ENCODE measurements around the gene RFTN2.
"Not testable (repeated sequence)": the region's sequence is repeated elsewhere in the genome, so short reads cannot be mapped to it uniquely, and the experiment has no call there.

RFTN2 gene

GRCh38 chr2:197601726-197602125, 73.7 kb downstream of the RFTN2 start:
- no peak for DNase-seq

GRCh38 chr2:197600306-197600705, 75.1 kb downstream of the RFTN2 start:
- no peak for DNase-seq

GRCh38 chr2:197599285-197599965, 76.0 kb downstream of the RFTN2 start:
- no peak for DNase-seq

- DNase-seq: no peak
These were observed 76.9 kb downstream of the RFTN2 start for GRCh38 chr2:197598450-197598849.

- DNase-seq: no peak
These were observed 78.2 kb downstream of the RFTN2 start for GRCh38 chr2:197597166-197597565.

- no peak for DNase-seq
These were observed 78.6 kb downstream of the RFTN2 start for GRCh38 chr2:197596766-197597165.

- DNase-seq: no peak
These were observed 83.9 kb downstream of the RFTN2 start for GRCh38 chr2:197591339-197592072.

GRCh38 chr2:197587255-197587654, 88.1 kb downstream of the RFTN2 start:
- DNase-seq: not testable (repeated sequence)

- not testable (repeated sequence) for DNase-seq
These were observed 95.2 kb downstream of the RFTN2 start for GRCh38 chr2:197580166-197580565.

- not testable (repeated sequence) for DNase-seq
These were observed 97.1 kb downstream of the RFTN2 start for GRCh38 chr2:197578294-197578693.

- DNase-seq: no peak
These were observed 97.9 kb downstream of the RFTN2 start for GRCh38 chr2:197577446-197577845.

- DNase-seq: no peak
These were observed 98.8 kb downstream of the RFTN2 start for GRCh38 chr2:197576631-197577030.

GRCh38 chr2:197575987-197576386, 99.4 kb downstream of the RFTN2 start:
- no peak for DNase-seq

GRCh38 chr2:197573608-197574007, 101.8 kb downstream of the RFTN2 start:
- no peak for DNase-seq

GRCh38 chr2:197571627-197572271, 103.6 kb downstream of the RFTN2 start:
- no peak for DNase-seq

- no peak for DNase-seq
These were observed 115.2 kb downstream of the RFTN2 start for GRCh38 chr2:197560146-197560665.

- no peak for DNase-seq
These were observed 115.7 kb downstream of the RFTN2 start for GRCh38 chr2:197559681-197560080.

- DNase-seq: no peak
These were observed 117.0 kb downstream of the RFTN2 start for GRCh38 chr2:197558393-197558792.

- no peak for DNase-seq
These were observed 118.9 kb downstream of the RFTN2 start for GRCh38 chr2:197556456-197556855.

- DNase-seq: no peak
These were observed 119.9 kb downstream of the RFTN2 start for GRCh38 chr2:197555467-197555866.

GRCh38 chr2:197551260-197551659, 124.1 kb downstream of the RFTN2 start:
- not testable (repeated sequence) for DNase-seq

GRCh38 chr2:197548582-197548981, 126.8 kb downstream of the RFTN2 start:
- DNase-seq: no peak

- DNase-seq: no peak
These were observed 128.1 kb downstream of the RFTN2 start for GRCh38 chr2:197547163-197547900.

All from NCI-H1092 (cell line).